Erythroblast (primary cell): ENCODE data around the gene TMOD1.

ENCODE experiments used
- GATA1 ChIP-seq: IDR thresholded peaks from 2 replicates; pipeline ENCODE4 v1.6.1; 2011; ENCODE audit warnings: low read depth, mild to moderate bottlenecking, control low read depth, low read length, moderate library complexity
- POLR2A ChIP-seq: IDR thresholded peaks from 2 replicates; pipeline ENCODE4 v1.6.1; 2011; ENCODE audit warnings: mild to moderate bottlenecking, low read length

DNA sequence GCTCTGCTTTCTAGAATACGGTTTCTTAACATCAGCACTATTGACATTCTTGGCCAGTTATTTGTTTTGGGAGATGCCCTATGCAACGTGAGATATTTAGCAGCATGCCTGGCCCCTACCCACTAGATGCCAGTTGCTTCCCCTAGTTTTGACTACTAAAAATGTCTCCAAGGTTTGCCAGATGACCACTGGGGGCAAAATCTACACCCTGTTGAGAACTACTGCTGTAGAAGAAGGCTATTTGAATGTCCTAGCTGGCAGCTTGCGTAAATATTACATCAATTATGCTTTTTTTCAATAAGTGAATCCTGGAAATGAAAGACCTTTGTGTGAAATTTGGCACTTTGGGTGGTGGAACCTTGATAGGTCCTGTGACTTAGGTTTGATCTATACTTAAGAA, 137.2 kb downstream of the TMOD1 start:
- TF ChIP-seq POLR2A (no peak), GATA1 (no peak)
